Activated CD4-positive, alpha-beta T cell treated with anti-CD3 and anti-CD28 coated beads, Interleukin-2, Interleukin-6, amounts not matched to agents 100 ng/mL and 50 ng/mL, durations not matched to agents 16 hours and 8 hours (primary cell): Measurements from ENCODE around the gene CACNB2.

ENCODE experiments used
- DNase-seq: peaks from one replicate; pipeline ENCODE4 v3.0.0-alpha.2; 2020

CACNB2 gene

DNA sequence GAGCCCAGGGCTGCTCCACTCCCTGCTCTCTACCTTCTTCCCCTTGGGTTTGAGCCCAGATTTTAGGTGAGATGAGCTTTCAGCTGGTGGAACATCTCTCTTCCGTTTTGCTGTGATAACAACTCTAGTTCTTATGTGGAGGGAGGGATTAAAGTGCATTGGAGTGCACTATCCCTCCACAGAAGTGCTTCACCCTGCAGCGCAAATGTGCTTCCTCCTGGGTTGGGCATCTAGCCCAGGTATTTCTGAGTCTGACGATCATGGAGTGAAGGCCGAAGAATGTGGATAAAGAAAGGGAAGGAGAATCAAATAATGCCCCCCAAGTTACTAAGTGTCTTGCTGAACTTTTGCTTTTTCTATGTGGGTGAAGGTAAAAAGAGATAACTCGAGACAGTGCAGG, 157.4 kb downstream of the CACNB2 start:
- no peak for DNase-seq

- no peak for DNase-seq
Observed at GRCh38 chr10:18298256-18298655, 158.0 kb downstream of the CACNB2 start.

DNA sequence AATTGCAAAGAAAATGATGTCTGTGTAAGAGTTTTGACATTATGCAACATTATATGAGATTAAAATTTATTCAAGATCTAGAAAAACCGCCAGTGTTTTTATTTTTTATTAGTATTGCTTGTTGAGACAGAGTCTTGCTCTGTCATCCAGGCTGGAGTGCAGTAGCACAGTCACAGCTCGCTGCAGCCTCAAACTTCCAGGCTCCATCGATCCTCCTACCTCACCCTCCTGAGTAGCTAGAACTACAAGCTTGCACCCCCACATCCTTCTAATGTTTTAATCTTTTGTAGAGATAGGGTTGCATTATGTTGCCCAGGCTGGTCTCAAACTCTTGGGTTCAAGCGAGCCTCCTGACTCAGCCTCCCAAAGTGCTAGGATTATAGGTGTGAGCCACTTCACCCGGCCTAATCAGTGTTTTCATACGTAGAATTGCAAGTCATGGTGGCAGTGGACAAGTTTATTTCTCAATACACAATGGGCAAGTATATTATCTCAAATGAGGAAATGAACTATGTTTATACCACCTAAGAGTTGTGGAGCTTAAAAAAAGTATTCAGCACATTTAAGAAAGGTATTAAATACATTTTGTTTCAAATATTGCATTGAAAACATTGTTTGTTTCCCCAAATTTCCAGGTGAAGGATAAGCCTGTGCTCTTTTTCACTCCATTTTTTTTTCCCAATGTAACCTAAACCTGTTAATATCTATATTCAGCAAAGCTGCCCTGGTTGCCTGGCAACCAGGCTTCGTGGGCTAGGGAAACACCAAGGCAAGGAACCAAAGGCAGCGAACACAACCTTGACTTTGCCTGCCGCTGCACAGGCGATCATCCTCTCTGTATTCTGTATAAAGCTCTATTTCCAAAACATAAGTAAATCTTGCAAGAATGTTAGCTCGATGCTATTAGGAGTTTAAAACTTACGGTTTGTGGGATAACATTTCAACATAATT, 163.9 kb downstream of the CACNB2 start:
- DNase-seq: no peak

- DNase-seq: no peak
Observed at GRCh38 chr10:18306031-18306430, 165.8 kb downstream of the CACNB2 start.

GRCh38 chr10:18308600-18308999, 168.4 kb downstream of the CACNB2 start:
- DNase-seq: no peak

- DNase-seq: no peak
Observed at GRCh38 chr10:18310761-18311160, 170.5 kb downstream of the CACNB2 start.

DNA sequence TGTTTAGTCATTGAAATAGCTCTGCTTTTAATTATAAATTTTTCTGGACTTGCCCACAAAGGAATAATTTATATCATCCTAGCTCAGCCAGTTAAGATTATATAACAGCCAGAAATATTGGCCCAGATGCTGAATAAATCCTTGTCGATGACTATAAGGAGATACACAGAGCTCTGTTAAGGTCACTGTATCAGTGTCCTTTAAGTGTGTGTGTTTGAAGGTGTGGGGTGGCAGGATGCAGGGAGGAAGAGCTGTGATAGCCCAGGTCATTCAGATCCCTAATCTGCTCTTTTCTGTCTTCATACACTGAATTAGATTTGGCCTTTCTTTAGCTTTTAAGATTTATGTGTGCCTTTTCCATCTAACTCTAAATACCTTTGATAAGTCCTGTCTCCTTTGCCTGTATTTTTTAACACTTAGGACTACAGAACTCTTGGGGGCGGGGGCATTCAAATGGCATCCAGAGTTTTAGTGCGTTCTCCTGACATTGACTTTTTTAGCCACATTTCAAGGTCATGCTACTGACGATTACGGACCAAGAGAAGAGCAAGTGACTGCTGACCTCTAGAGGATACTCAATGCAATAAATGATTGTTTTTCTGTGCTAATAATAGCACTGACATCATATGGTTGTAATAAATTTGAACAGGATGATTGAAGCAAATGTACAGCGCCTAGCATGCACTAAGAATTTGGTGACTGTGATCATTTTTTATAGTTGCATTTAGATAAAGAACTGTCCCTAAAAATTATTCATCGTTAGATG, 172.3 kb downstream of the CACNB2 start:
- no peak for DNase-seq

GRCh38 chr10:18313140-18313530, 172.9 kb downstream of the CACNB2 start:
- no peak for DNase-seq

- no peak for DNase-seq
Observed at GRCh38 chr10:18313626-18314025, 173.4 kb downstream of the CACNB2 start.

DNA sequence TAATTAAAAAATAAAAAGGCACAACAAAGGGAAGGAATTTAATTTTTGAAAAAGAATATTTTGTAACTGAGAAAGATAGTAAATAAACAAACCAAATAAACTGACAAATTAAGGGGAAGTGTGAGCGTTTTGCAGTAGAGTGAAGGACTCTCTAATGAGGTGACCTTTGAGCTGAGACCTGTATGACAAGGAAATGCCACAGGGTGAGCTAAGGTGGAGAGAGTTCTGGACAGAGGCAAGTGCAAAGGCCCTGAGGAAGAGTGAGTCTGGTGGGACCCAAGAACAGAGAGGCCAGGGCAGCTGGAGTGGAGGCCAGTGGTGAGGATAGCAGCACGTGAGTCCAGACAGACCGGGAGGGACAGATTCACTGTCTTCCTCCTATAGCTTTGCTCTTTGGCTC, 179.4 kb downstream of the CACNB2 start:
- DNase-seq: no peak

- DNase-seq: no peak
Observed at GRCh38 chr10:18321371-18321770, 181.1 kb downstream of the CACNB2 start.

DNA sequence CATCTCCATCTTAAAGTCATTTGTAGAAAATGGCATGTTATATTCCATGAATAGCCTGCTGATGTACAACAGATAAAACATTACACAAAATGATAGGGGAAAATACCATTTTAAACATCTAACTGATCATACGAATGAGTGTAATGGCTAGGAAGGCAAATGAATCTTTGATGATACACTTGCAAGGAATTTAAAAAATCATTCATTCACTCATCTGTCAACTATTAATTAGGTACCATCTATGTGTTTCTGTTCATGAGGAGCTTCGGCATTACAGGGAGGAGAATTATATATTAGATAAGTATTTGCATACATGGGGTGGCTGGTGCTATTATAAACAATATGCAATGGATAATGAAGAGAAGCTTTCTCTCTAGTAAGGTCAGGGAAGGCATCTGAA, 183.7 kb downstream of the CACNB2 start:
- no peak for DNase-seq

GRCh38 chr10:18325410-18325809, 185.2 kb downstream of the CACNB2 start:
- DNase-seq: no peak

GRCh38 chr10:18325889-18326531, 185.8 kb downstream of the CACNB2 start:
- DNase-seq: no peak

DNA sequence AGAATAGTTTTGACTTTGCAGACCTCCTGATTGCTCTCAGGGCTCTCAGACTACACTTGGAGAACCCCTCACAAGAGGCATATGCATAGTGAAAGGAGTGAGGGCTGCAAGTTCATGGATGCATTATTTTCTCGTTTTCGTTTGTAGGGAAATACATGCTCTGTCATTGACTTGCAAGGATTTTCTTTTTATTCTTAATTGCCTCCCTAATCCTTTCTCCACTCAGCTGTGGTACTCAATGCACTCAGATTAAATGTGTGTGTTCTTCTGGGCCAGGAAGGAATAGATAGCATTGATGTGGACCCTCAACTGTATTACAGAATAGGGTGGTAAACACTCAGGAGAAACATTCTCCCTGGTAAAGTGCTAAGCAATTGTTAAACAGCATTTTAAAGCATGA, 188.7 kb downstream of the CACNB2 start:
- DNase-seq: no peak

DNA sequence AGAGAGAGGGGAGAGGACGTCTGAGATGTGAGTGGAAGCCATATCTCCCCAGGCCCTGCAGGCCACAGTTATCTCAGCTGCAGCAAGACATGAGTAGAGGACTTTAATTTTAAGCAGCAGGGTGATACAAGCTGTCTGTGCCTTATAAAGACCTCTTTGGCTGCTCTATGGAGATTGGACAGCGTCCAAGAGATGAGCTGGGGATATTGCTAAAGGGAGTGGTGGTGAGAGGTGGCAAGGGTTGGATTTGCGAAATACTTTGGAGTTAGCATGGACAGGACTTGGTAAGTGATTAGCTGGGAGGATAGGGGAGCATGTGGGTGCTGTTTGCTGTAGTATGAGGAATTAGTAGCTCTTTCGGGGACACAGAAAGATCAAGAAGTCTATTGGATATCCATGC, 191.8 kb downstream of the CACNB2 start:
- DNase-seq: no peak

- DNase-seq: no peak
Observed at GRCh38 chr10:18332484-18332883, 192.3 kb downstream of the CACNB2 start.

DNA sequence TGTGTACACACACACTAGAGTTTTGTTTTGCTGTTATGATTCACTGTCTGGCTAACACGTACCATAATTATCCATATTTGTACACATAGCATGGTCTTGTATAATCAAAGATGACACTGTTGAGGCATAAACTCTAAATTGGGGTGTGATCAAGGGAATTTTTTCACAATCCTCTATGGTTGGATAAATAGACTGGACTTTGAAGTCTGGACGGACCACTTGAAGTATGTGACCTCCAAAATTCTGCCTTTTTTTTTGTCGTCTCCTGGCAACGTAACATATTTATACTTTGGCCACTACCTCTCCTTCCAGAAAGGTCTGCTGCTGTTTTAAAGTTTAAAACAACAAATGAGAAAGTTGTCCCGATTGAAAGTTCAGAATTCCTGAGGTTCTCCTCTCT, 193.4 kb downstream of the CACNB2 start:
- no peak for DNase-seq

DNA sequence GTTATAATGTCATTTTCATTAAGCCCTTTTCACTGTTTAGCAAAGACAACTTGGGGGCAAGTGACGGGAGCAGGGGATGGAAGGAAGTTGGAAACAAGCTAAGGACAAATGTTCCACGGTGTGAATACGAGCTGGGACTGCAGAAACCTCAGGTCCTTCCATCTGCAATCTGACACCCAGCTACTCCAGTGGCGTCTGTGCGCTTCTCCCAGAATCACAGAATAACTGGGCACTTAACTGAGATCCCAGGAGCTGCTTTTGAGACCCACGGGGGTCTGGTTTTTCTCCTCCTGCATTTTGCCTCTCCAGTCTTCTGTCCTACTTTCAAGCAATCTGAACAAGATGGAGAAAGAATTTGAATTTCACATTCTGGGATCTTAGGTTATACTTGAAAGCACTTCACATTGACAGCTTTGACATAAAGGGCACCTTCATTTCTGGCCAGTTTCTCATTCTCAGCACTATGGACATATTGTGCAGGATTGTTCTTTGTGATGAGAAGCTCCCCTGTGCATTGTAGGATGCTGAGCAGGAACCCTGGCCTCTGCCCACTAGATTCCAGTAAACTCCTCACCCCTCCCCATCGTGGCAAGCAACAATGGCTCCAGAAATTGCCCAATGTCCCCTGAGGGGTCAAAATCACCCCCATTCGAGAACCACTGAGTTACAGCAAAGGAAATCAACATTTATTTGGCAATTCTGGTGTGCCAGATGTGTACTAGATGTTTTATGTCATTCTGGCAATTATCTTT, 194.1 kb downstream of the CACNB2 start:
- DNase-seq: no peak

DNA sequence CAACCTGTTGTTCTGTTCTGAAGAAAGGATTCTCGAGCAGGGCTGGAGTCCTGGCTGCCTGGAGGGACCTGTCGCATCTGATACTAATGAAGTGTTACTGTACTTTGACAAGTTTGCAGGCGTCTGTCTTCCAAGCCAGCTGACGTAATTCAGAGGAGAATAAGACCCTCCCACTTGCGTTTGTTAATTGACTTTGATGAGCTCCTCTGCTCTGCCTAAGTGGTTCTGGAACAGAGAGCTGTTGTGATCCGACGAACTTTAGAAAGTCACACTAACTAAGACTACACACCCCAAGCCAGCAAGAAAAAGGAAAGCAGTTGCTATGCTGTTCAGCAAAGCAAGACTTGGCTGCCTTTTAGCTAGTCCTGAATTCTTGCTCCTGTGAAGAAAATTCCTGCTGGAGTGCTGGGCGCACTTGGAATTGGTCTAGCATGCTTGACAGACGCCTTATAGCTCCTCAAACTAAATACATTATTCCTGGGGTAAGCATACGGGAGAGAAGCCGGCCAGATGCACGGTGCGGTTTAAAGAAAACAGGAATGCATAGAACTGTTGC, 200.3 kb downstream of the CACNB2 start:
- no peak for DNase-seq

GRCh38 chr10:18341055-18341454, 200.8 kb downstream of the CACNB2 start:
- no peak for DNase-seq

DNA sequence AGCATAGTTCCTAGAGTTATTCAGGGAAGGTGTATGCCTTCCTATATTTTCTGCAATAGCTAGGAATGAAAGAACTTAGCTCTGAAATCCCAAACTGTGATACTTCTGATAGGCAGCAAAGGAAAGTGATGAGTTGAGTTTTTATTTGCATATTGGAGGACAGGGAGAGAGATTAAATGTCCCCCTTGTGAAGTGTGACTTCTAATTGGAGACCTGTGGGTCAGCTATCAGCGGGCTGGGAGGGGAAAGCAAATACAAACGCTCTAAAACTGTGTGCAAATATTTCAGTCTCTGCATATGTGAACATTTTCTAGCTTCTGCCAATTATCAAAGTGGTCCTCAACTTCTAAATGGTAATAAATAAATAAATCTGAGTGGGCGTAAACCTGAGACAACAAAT, 203.3 kb downstream of the CACNB2 start:
- no peak for DNase-seq

GRCh38 chr10:18345308-18345707, 205.1 kb downstream of the CACNB2 start:
- no peak for DNase-seq
